Measurements from ENCODE around the gene AFF1.

The AFF1 gene

GRCh38 chr4:86924811-86925210 is 10.0 kb upstream of the AFF1 start:
- no peak overlapping the region for H4K8ac ChIP-seq (ENCODE audit: low read depth, low read length)
- H3K9ac ChIP-seq (ENCODE audit: low read depth, low read length, poor library complexity) = no peak overlapping the region
- DNase-seq (ENCODE audit: low spot score) = no peak
- no peak overlapping the region for H3K4ac ChIP-seq (ENCODE audit: low read length)
- no peak overlapping the region for H3K4me3 ChIP-seq (ENCODE audit: low read length in 2 of 2)
- H3K27me3 ChIP-seq (ENCODE audit: control insufficient read depth in 3 of 3, insufficient read depth in 3 of 3, low read depth in 1 of 3, low read length in 3 of 3) = no peaks in the 10 kb centered on the region
- no peak overlapping the region for H3K23ac ChIP-seq (ENCODE audit: low read depth, low read length, poor library complexity)
- H2BK15ac ChIP-seq (ENCODE audit: low read length) = no peak overlapping the region
- peaks cover 0 to 2% of the 10 kb centered on the region in 2 donors for H3K4me1 ChIP-seq (ENCODE audit: control insufficient read depth in 2 of 2, insufficient read depth in 1 of 2, low read depth in 1 of 2, low read length in 2 of 2)
- H2AFZ ChIP-seq (ENCODE audit: low read length) = no peak overlapping the region
- no peak overlapping the region for H3K27ac ChIP-seq (replicated peaks; ENCODE audit: low read length)
- no peaks in the 10 kb centered on the region for H3K9me3 ChIP-seq (replicated peaks in 1 of 2; ENCODE audit: control insufficient read depth in 2 of 2, insufficient read depth in 1 of 2, low read depth in 1 of 2, low read length in 2 of 2)
- no peak overlapping the region for H2BK12ac ChIP-seq (ENCODE audit: low read length)
- H3K4me2 ChIP-seq (ENCODE audit: insufficient read depth, low read length, poor library complexity, severe bottlenecking) = no peak overlapping the region
- H4K91ac ChIP-seq (ENCODE audit: low read depth, low read length, poor library complexity) = no peak overlapping the region
- no peak overlapping the region for H2BK5ac ChIP-seq (ENCODE audit: low read length)
- H2AK5ac ChIP-seq (ENCODE audit: low read depth, low read length) = no peak overlapping the region
- H3K18ac ChIP-seq (ENCODE audit: low read length) = no peak overlapping the region
- H3K36me3 ChIP-seq (replicated peaks in 1 of 2; ENCODE audit: control insufficient read depth in 2 of 2, insufficient read depth in 2 of 2, low read length in 2 of 2) = no peaks in the 10 kb centered on the region
- no peak overlapping the region for H3K14ac ChIP-seq (ENCODE audit: low read length)
- H3K79me1 ChIP-seq (ENCODE audit: low read depth, low read length) = no peaks in the 10 kb centered on the region
- no peak overlapping the region for H2BK120ac ChIP-seq (ENCODE audit: low read depth, low read length)
- no CpG with 5 or more reads among the region's 2 CpGs for WGBS, 2 donors (ENCODE audit: extremely low coverage in 2 of 2, insufficient read length in 2 of 2, insufficient replicate concordance in 1 of 2)

- H2AK5ac ChIP-seq (ENCODE audit: low read depth, low read length) = no peak overlapping the region
- no peaks in the 10 kb centered on the region for H3K27me3 ChIP-seq (ENCODE audit: control insufficient read depth in 3 of 3, insufficient read depth in 3 of 3, low read depth in 1 of 3, low read length in 3 of 3)
- H2BK5ac ChIP-seq (ENCODE audit: low read length) = no peak overlapping the region
- H2AFZ ChIP-seq (ENCODE audit: low read length) = no peak overlapping the region
- no peaks in the 10 kb centered on the region for H3K9me3 ChIP-seq (replicated peaks in 1 of 2; ENCODE audit: control insufficient read depth in 2 of 2, insufficient read depth in 1 of 2, low read depth in 1 of 2, low read length in 2 of 2)
- H3K4me2 ChIP-seq (ENCODE audit: insufficient read depth, low read length, poor library complexity, severe bottlenecking) = no peak overlapping the region
- H2BK15ac ChIP-seq (ENCODE audit: low read length) = no peak overlapping the region
- WGBS, 2 donors (ENCODE audit: extremely low coverage in 2 of 2, insufficient read length in 2 of 2, insufficient replicate concordance in 1 of 2) = no CpG with 5 or more reads among the region's 6 CpGs
- DNase-seq (ENCODE audit: low spot score) = no peak
- H4K8ac ChIP-seq (ENCODE audit: low read depth, low read length) = no peak overlapping the region
- H3K23ac ChIP-seq (ENCODE audit: low read depth, low read length, poor library complexity) = no peak overlapping the region
- no peak overlapping the region for H3K18ac ChIP-seq (ENCODE audit: low read length)
- no peak overlapping the region for H2BK120ac ChIP-seq (ENCODE audit: low read depth, low read length)
- H3K27ac ChIP-seq (replicated peaks; ENCODE audit: low read length) = no peak overlapping the region
- no peak overlapping the region for H3K14ac ChIP-seq (ENCODE audit: low read length)
- H3K9ac ChIP-seq (ENCODE audit: low read depth, low read length, poor library complexity) = no peak overlapping the region
- H3K36me3 ChIP-seq (replicated peaks in 1 of 2; ENCODE audit: control insufficient read depth in 2 of 2, insufficient read depth in 2 of 2, low read length in 2 of 2) = no peaks in the 10 kb centered on the region
- no peak overlapping the region for H4K91ac ChIP-seq (ENCODE audit: low read depth, low read length, poor library complexity)
- no peak overlapping the region for H3K4me3 ChIP-seq (ENCODE audit: low read length in 2 of 2)
- H2BK12ac ChIP-seq (ENCODE audit: low read length) = no peak overlapping the region
- no peak overlapping the region for H3K4ac ChIP-seq (ENCODE audit: low read length)
- H3K79me1 ChIP-seq (ENCODE audit: low read depth, low read length) = no peaks in the 10 kb centered on the region
- H3K4me1 ChIP-seq (ENCODE audit: control insufficient read depth in 2 of 2, insufficient read depth in 1 of 2, low read depth in 1 of 2, low read length in 2 of 2) = peaks cover 0 to 2% of the 10 kb centered on the region in 2 donors
Observed at GRCh38 chr4:86926435-86927086, 8.2 kb upstream of the AFF1 start.

- Histone ChIP-seq H3K27me3 (ENCODE audit: control insufficient read depth in 3 of 3, insufficient read depth in 3 of 3, low read depth in 1 of 3, low read length in 3 of 3) (no peaks in the 10 kb centered on the region), H3K9ac (ENCODE audit: low read depth, low read length, poor library complexity) (no peak overlapping the region), H2AK5ac (ENCODE audit: low read depth, low read length) (no peak overlapping the region), H4K8ac (ENCODE audit: low read depth, low read length) (no peak overlapping the region), H3K4me3 (ENCODE audit: low read length in 2 of 2) (no peak overlapping the region), H3K23ac (ENCODE audit: low read depth, low read length, poor library complexity) (no peak overlapping the region), H3K18ac (ENCODE audit: low read length) (no peak overlapping the region), H3K4me2 (ENCODE audit: insufficient read depth, low read length, poor library complexity, severe bottlenecking) (no peak overlapping the region), H3K14ac (ENCODE audit: low read length) (no peak overlapping the region), H3K4me1 (ENCODE audit: control insufficient read depth in 2 of 2, insufficient read depth in 1 of 2, low read depth in 1 of 2, low read length in 2 of 2) (no peaks in the 10 kb centered on the region), H3K27ac (replicated peaks; ENCODE audit: low read length) (no peak overlapping the region), H4K91ac (ENCODE audit: low read depth, low read length, poor library complexity) (no peak overlapping the region), H2BK120ac (ENCODE audit: low read depth, low read length) (no peak overlapping the region), H2BK5ac (ENCODE audit: low read length) (no peak overlapping the region), H3K36me3 (replicated peaks in 1 of 2; ENCODE audit: control insufficient read depth in 2 of 2, insufficient read depth in 2 of 2, low read length in 2 of 2) (no peaks in the 10 kb centered on the region), H2BK15ac (ENCODE audit: low read length) (no peak overlapping the region), H3K4ac (ENCODE audit: low read length) (no peak overlapping the region), H3K79me1 (ENCODE audit: low read depth, low read length) (no peaks in the 10 kb centered on the region), H2BK12ac (ENCODE audit: low read length) (no peak overlapping the region), H2AFZ (ENCODE audit: low read length) (no peak overlapping the region), H3K9me3 (replicated peaks in 1 of 2; ENCODE audit: control insufficient read depth in 2 of 2, insufficient read depth in 1 of 2, low read depth in 1 of 2, low read length in 2 of 2) (no peaks in the 10 kb centered on the region)
- DNase-seq (ENCODE audit: low spot score) = no peak
- WGBS, 2 donors (ENCODE audit: extremely low coverage in 2 of 2, insufficient read length in 2 of 2, insufficient replicate concordance in 1 of 2) = no CpG with 5 or more reads among the region's 2 CpGs
Observed at GRCh38 chr4:86927843-86928395, 6.9 kb upstream of the AFF1 start.

- H2BK12ac ChIP-seq (ENCODE audit: low read length) = no peak overlapping the region
- H3K36me3 ChIP-seq (replicated peaks in 1 of 2; ENCODE audit: control insufficient read depth in 2 of 2, insufficient read depth in 2 of 2, low read length in 2 of 2) = no peaks in the 10 kb centered on the region
- H3K4me3 ChIP-seq (ENCODE audit: low read length in 2 of 2) = no peak overlapping the region
- WGBS, 2 donors (ENCODE audit: extremely low coverage in 2 of 2, insufficient read length in 2 of 2, insufficient replicate concordance in 1 of 2) = 100% methylated on average over 1 of the region's 10 CpGs; no CpG with 5 or more reads in 1 of the 2 donors
- H3K27me3 ChIP-seq (ENCODE audit: control insufficient read depth in 3 of 3, insufficient read depth in 3 of 3, low read depth in 1 of 3, low read length in 3 of 3) = peaks cover 0 to under 1% (median 0%) of the 10 kb centered on the region in 3 experiments
- H2BK120ac ChIP-seq (ENCODE audit: low read depth, low read length) = no peak overlapping the region
- no peak overlapping the region for H2BK15ac ChIP-seq (ENCODE audit: low read length)
- H3K14ac ChIP-seq (ENCODE audit: low read length) = no peak overlapping the region
- no peaks in the 10 kb centered on the region for H3K9me3 ChIP-seq (replicated peaks in 1 of 2; ENCODE audit: control insufficient read depth in 2 of 2, insufficient read depth in 1 of 2, low read depth in 1 of 2, low read length in 2 of 2)
- H3K9ac ChIP-seq (ENCODE audit: low read depth, low read length, poor library complexity) = no peak overlapping the region
- H2AFZ ChIP-seq (ENCODE audit: low read length) = no peak overlapping the region
- H3K23ac ChIP-seq (ENCODE audit: low read depth, low read length, poor library complexity) = no peak overlapping the region
- H2BK5ac ChIP-seq (ENCODE audit: low read length) = no peak overlapping the region
- DNase-seq (ENCODE audit: low spot score) = no peak
- no peak overlapping the region for H3K4ac ChIP-seq (ENCODE audit: low read length)
- no peak overlapping the region for H3K4me2 ChIP-seq (ENCODE audit: insufficient read depth, low read length, poor library complexity, severe bottlenecking)
- no peak overlapping the region for H4K8ac ChIP-seq (ENCODE audit: low read depth, low read length)
- no peaks in the 10 kb centered on the region for H3K4me1 ChIP-seq (ENCODE audit: control insufficient read depth in 2 of 2, insufficient read depth in 1 of 2, low read depth in 1 of 2, low read length in 2 of 2)
- no peak overlapping the region for H4K91ac ChIP-seq (ENCODE audit: low read depth, low read length, poor library complexity)
- H3K27ac ChIP-seq (replicated peaks; ENCODE audit: low read length) = no peak overlapping the region
- no peak overlapping the region for H2AK5ac ChIP-seq (ENCODE audit: low read depth, low read length)
- no peaks in the 10 kb centered on the region for H3K79me1 ChIP-seq (ENCODE audit: low read depth, low read length)
- H3K18ac ChIP-seq (ENCODE audit: low read length) = no peak overlapping the region
Observed at GRCh38 chr4:86928400-86929255, 6.2 kb upstream of the AFF1 start.
